Peyer's patch (tissue), 4 donors: Measurements from ENCODE around the gene SIMC1. TPM values are rescaled to one million over a fixed set of nuclear protein-coding genes. Genes with fewer than 3 reads are reported as not detected.
"Not testable (repeated sequence)": the region's sequence is repeated elsewhere in the genome, so short reads cannot be mapped to it uniquely, and the experiment has no call there.

ENCODE experiments used
- DNase-seq, 3 donors: peaks; one replicate each; pipeline ENCODE4 v3.0.0-alpha.2; 2017 to 2019
- H3K27ac ChIP-seq, 4 donors: fragments of 200-600 bp; sonication (generic); one replicate each; pipeline ENCODE4 v1.5.1; 2016 to 2019
- H3K27me3 ChIP-seq, 2 donors: fragments of 200-600 bp; sonication (generic); one replicate each; pipeline ENCODE4 v1.5.1; 2019
- H3K36me3 ChIP-seq, 3 donors: fragments of 200-600 bp; sonication (generic); one replicate each; pipeline ENCODE4 v1.5.1; 2016 to 2019
- H3K4me1 ChIP-seq, 4 donors: fragments of 200-600 bp; sonication (generic); one replicate each; pipeline ENCODE4 v1.5.1; 2016 to 2019
- H3K4me3 ChIP-seq, 4 donors: fragments of 200-600 bp; sonication (generic); 1 replicate in 3 of 4; 2 replicates in 1 of 4; pipeline ENCODE4 v1.5.1; 2016 to 2019; ENCODE audit warnings: mild to moderate bottlenecking in 1 of 4
- H3K9me3 ChIP-seq, 4 donors: fragments of 200-600 bp; sonication (generic); one replicate each; pipeline ENCODE4 v1.5.1; 2016 to 2019; ENCODE audit warnings: mild to moderate bottlenecking in 1 of 4
- CTCF ChIP-seq, 6 experiments: fragments of 450-650 bp in 4 of 6; fragments of 200-600 bp in 2 of 6; sonication (generic) in 1 of 6; IDR thresholded peaks; one replicate each; pipeline ENCODE4 v1.5.1; 2017 to 2019; ENCODE audit warnings: antibody characterized with exemption in 6 of 6, mild to moderate bottlenecking in 3 of 6, moderate library complexity in 1 of 6
- POLR2A ChIP-seq, 2 donors: fragments of 450-650 bp; IDR thresholded peaks; one replicate each; pipeline ENCODE4 v1.5.1; 2017; ENCODE audit warnings: antibody characterized with exemption in 2 of 2, mild to moderate bottlenecking in 2 of 2, moderate library complexity in 2 of 2
- total RNA-seq, 4 donors: library from RNA; depleted of rRNA; stranded (reverse); fragments of >200 nt; gene quantifications; one replicate each; pipeline ENCODE4 v1.1.0, GENCODE V29; 2016

Gene SIMC1
- total RNA-seq: 10 to 100 TPM; 28.0 to 84.2 (median 41.2) TPM

- not testable (repeated sequence) for H3K27me3 ChIP-seq, H3K4me1 ChIP-seq, H3K9me3 ChIP-seq, H3K36me3 ChIP-seq
- peak within 1 kb of the TSS; percentile 59 to 77 (median 64) for H3K27ac ChIP-seq
- peak within 1 kb of the TSS; percentile 49 to 63 (median 58) for H3K4me3 ChIP-seq
- peak; percentile 44 to 77 (median 63) for DNase-seq
Measured at GRCh38 chr5:176237971-176238644, at the start of gene SIMC1. Gene SIMC1, plus strand, starts transcription at chr5:176238424. Its CDS starts 85 bp downstream, at chr5:176238509.

- Histone ChIP-seq H3K27me3 (no peaks in the 10 kb centered on the region), H3K4me3 (no peak overlapping the region), H3K27ac (no peak overlapping the region), H3K4me1 (no peaks in the 10 kb centered on the region), H3K36me3 (no peaks in the 10 kb centered on the region), H3K9me3 (no peaks in the 10 kb centered on the region)
- TF ChIP-seq CTCF (IDR thresholded peaks at IDR 0.05): no peak
- TF ChIP-seq POLR2A (IDR thresholded peaks at IDR 0.05): no peak
- DNase-seq: no peak
Measured at GRCh38 chr5:176188506-176189193, 49.6 kb upstream of the SIMC1 start.

- Histone ChIP-seq H3K9me3 (no peaks in the 10 kb centered on the region), H3K4me1 (peaks cover 0 to 4% (median 0%) of the 10 kb centered on the region in 4 donors), H3K36me3 (no peaks in the 10 kb centered on the region), H3K4me3 (no peak overlapping the region), H3K27me3 (no peaks in the 10 kb centered on the region), H3K27ac (no peak overlapping the region)
- no peak for DNase-seq
- no peak for TF ChIP-seq CTCF (IDR thresholded peaks at IDR 0.05)
- no peak for TF ChIP-seq POLR2A (IDR thresholded peaks at IDR 0.05)
Measured at GRCh38 chr5:176189857-176190256, 48.4 kb upstream of the SIMC1 start.

GRCh38 chr5:176190886-176191755 is 47.1 kb upstream of the SIMC1 start:
- TF ChIP-seq POLR2A (IDR thresholded peaks at IDR 0.05): no peak
- no peak for TF ChIP-seq CTCF (IDR thresholded peaks at IDR 0.05)
- H3K9me3 ChIP-seq: no peaks in the 10 kb centered on the region
- H3K4me1 ChIP-seq: peaks cover 0 to 4% (median 0%) of the 10 kb centered on the region in 4 donors
- H3K36me3 ChIP-seq: no peaks in the 10 kb centered on the region
- no peaks in the 10 kb centered on the region for H3K27me3 ChIP-seq
- no peak overlapping the region for H3K4me3 ChIP-seq
- no peak overlapping the region for H3K27ac ChIP-seq
- DNase-seq: no peak

- no peak for TF ChIP-seq CTCF (IDR thresholded peaks at IDR 0.05)
- peaks cover 0 to 4% (median 0%) of the 10 kb centered on the region in 4 donors for H3K4me1 ChIP-seq
- H3K27ac ChIP-seq: no peak overlapping the region
- no peaks in the 10 kb centered on the region for H3K36me3 ChIP-seq
- H3K9me3 ChIP-seq: no peaks in the 10 kb centered on the region
- DNase-seq: no peak
- no peak overlapping the region for H3K4me3 ChIP-seq
- no peaks in the 10 kb centered on the region for H3K27me3 ChIP-seq
Measured at GRCh38 chr5:176192094-176192721, 46.0 kb upstream of the SIMC1 start.

- H3K4me3 ChIP-seq, H3K27me3 ChIP-seq, H3K9me3 ChIP-seq, H3K4me1 ChIP-seq, DNase-seq, H3K36me3 ChIP-seq, H3K27ac ChIP-seq: not testable (repeated sequence)
Measured at GRCh38 chr5:176192722-176193117, 45.5 kb upstream of the SIMC1 start.

- not testable (repeated sequence) for H3K4me3 ChIP-seq, DNase-seq
Measured at GRCh38 chr5:176193636-176194035, 44.6 kb upstream of the SIMC1 start.

GRCh38 chr5:176194238-176195083 is 43.8 kb upstream of the SIMC1 start:
- not testable (repeated sequence) for H3K9me3 ChIP-seq, H3K27ac ChIP-seq, DNase-seq, H3K36me3 ChIP-seq, H3K27me3 ChIP-seq
- H3K4me3 ChIP-seq: peak overlapping the region in 3 of 4 donors; percentile 12 to 39 (median 26)
- H3K4me1 ChIP-seq: peaks cover 0 to 12% (median 0%) of the 10 kb centered on the region in 4 donors

More at GRCh38 chr5:176193636-176194035, 44.6 kb upstream of the SIMC1 start:
- H3K4me1 ChIP-seq, H3K27ac ChIP-seq, H3K9me3 ChIP-seq, H3K27me3 ChIP-seq, H3K36me3 ChIP-seq: not testable (repeated sequence)

GRCh38 chr5:176195084-176195413 is 43.2 kb upstream of the SIMC1 start:
- DNase-seq, H3K27me3 ChIP-seq, H3K36me3 ChIP-seq, H3K4me3 ChIP-seq, H3K27ac ChIP-seq, H3K9me3 ChIP-seq: not testable (repeated sequence)
- H3K4me1 ChIP-seq: peaks cover 0 to 12% (median 0%) of the 10 kb centered on the region in 4 donors
